Choroid plexus epithelial cell (primary cell): Measurements from ENCODE around the gene SSC5D.

Experiments
- DNase-seq: peaks from one replicate; pipeline ENCODE4 v3.0.0-alpha.2; 2010; ENCODE audit warnings: low read depth
- H3K4me3 ChIP-seq: 2 replicates; pipeline ENCODE4 v1.5.1; 2011; ENCODE audit warnings: low read depth, mild to moderate bottlenecking, control low read depth, low read length, moderate library complexity
- TF ChIP-seq, protein P1 (sequence below): conservative IDR thresholded peaks from 2 replicates; pipeline ENCODE4 v1.5.1; 2011; ENCODE audit warnings: low read depth, mild to moderate bottlenecking, control low read depth, inconsistent platforms, low read length, moderate library complexity

The SSC5D gene

DNA sequence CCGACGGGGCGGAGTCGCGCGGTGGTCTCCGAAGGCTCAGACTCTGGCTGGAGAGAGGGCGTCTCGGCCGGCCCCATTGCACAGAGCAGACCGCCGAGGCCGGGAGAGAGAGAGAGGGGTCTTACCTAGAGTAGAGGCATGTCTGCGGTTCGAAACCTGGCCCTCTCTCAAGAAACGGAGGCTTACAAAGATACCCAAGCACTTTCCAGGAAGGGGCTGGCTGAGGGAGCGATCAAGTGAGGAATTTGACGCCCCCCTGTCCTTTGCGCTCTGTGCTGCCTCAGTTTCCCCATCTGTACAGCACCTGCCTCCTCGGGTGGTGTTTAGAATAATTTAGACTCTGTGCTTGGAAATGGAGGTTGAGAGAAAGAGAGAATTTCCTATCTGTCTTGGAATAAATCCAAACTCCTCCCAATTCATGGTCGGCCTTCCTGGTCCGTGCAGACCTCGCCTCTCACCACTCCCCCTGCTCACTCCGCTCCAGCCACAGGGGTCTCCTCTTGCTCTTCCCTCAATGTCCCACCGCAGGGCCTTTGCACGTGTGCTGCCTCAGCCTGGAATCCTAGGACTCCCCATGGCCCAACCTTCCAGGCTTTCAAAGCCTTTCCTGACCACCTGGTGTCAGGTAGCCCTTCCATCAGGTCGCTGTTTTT lies 26.1 kb upstream of the SSC5D start:
- DNase-seq, result peak; percentile 56
- TF ChIP-seq, protein P1, sequence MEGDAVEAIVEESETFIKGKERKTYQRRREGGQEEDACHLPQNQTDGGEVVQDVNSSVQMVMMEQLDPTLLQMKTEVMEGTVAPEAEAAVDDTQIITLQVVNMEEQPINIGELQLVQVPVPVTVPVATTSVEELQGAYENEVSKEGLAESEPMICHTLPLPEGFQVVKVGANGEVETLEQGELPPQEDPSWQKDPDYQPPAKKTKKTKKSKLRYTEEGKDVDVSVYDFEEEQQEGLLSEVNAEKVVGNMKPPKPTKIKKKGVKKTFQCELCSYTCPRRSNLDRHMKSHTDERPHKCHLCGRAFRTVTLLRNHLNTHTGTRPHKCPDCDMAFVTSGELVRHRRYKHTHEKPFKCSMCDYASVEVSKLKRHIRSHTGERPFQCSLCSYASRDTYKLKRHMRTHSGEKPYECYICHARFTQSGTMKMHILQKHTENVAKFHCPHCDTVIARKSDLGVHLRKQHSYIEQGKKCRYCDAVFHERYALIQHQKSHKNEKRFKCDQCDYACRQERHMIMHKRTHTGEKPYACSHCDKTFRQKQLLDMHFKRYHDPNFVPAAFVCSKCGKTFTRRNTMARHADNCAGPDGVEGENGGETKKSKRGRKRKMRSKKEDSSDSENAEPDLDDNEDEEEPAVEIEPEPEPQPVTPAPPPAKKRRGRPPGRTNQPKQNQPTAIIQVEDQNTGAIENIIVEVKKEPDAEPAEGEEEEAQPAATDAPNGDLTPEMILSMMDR, result no peak
- peak overlapping the region; percentile 70 for H3K4me3 ChIP-seq

DNA sequence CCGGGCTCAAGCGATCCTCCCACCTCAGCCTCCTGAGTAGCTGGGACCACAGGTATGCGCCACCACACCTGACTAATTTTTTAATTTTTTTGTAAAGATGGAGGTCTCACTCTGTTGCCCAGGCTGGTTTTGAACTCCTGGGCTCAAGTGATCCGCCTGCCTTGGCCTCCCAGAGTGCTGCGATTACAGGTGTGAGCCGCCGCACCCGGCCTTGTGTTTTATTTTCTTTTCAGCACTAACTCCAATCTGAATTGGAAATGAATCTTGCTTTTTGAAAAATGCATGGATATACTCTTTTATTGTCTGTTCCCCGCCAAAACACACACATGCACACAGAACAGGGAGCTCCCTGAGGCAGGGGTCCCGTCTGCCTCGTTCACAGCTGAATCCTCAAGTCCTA lies 25.5 kb upstream of the SSC5D start:
- TF ChIP-seq, protein P1, result no peak
- no peak for DNase-seq
- H3K4me3 ChIP-seq, result no peak overlapping the region

DNA sequence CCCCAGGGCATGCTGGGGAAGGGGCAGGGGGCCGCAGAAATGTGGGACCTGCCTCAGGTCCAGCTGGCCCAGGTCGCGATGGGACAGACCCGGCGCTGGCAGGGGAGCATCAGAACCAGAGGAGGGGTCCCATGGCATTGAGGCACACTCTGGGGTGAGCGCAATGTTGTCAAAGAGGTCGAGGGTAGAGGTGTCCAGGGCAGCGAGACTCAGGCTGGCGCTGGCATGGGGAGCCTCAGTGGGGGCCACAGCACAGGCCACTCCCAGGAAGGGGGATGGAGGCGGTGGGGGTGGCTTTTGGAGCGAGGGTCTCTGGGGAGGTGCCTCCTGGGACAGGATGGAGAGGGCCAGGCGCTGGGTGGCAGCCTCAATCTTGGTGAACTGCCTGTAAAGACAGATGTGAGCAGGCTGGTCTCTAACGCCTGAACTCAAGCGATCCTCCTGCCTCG lies 24.6 kb upstream of the SSC5D start:
- DNase-seq, result no peak
- TF ChIP-seq, protein P1, result no peak

DNA sequence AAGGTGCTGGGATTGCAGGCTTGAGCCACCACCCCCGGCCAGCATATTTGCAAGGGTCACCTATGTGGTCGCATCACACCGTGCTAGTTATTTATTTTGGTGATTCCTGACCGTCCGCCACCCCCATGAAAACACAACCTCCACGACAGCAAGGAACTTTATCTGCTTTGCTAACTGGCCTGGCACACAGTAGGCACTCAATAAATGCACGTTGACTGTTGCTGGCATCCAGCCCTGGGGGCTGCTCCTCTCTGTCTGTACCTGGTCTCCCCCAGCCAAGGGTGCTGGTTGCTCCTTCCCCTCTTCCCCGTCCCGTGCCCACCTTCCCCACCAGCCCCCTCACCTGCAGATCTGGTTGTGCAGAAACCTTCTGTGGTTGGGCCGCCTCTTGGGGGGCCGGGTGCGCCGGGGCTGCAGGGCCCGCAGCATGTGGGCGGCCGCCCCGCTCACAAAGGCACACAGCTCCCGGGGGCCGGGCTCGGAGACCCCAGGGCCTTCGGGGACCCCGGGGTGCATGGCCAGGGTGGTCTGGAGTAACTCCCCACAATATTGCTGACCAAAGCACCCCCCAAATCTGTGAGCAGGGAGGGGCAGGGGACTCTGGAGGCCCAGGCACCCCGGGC lies 24.1 kb upstream of the SSC5D start:
- TF ChIP-seq, protein P1, result no peak

More for the DNA sequence above, 24.6 kb upstream of the SSC5D start:
- H3K4me3 ChIP-seq, result no peak overlapping the region

DNA sequence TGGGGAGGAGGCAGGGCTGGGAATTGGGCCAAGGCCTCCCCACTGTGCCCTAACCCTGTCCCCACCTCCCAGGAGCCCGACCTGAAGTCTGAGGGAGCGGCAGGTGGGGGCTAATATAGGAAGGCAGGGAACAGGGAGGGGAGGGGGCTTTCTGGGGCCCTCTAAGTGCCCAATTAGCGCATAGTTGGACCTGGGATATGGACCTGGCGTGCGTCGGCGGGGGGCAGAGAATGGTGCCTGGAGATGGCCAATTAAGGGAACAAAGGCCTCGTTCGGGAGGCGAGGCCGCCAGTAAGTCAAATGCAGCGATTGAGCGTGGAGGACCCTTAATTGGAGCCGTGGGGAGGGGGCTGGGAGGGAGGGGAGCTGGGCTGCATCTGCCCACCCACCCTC lies 23.6 kb upstream of the SSC5D start, which contains the start of gene C19orf85:
Gene C19orf85 (minus strand): TSS at position 90 of the 393 bp plus-strand sequence. CDS start 197 bp downstream, outside the sequence.
- DNase-seq, result no peak
- no peak within 1 kb of the TSS for H3K4me3 ChIP-seq
- TF ChIP-seq, protein P1, result no peak

More for the DNA sequence above, 24.1 kb upstream of the SSC5D start:
- no peak for DNase-seq
- H3K4me3 ChIP-seq, result no peak overlapping the region

DNA sequence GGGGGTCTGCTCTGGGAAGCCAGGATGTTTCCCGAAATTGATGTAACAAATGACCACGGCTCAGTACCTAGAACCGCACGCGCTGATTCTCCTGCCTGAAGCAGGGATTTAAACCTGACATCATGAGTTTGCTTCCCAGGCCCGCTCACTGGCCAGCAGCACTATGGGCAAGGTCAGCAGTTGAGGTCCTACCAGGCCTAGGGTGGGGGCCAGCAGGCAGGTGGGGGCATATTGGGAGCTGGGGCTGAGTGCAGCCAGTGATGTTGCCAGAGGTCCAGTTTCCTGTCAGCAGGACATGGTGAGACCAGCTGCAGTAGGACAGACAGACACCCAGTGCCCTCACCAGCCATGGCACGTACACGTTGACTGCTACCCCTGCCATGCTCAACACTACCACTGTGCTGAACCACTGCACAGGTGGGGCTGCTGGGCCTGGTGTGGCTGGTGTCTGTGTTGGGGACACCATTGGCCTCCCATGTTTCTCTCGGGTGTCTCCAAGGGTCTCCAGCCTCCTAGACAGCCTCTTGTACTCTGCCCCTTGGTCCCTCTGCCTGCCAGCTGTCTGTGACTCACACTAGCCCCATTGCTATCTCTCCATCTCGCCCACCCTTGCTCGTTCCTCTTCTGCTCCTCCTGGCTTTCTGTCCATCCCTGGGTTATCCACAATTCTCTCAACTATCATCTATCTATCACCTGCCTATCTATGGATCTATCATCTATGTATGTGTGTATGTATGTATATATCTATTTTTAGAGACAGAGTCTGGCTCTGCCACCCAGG lies 22.6 kb upstream of the SSC5D start:
- DNase-seq, result no peak
- TF ChIP-seq, protein P1, result no peak
- H3K4me3 ChIP-seq, result no peak overlapping the region
